Common myeloid progenitor, CD34-positive (primary cell): Measurements from ENCODE around the gene CTSD.

Experiments
- CTCF ChIA-PET: fragments of 350-600 bp; sonication (Branson Sonifier 250); formaldehyde crosslinking; loops from one replicate; lab custom pipeline; 2021; ENCODE audit warnings: antibody characterized with exemption; lab: Charles Lee
- POLR2A ChIA-PET: fragments of 350-600 bp; sonication (Branson Sonifier 250); formaldehyde crosslinking; loops from one replicate; lab custom pipeline; 2021; ENCODE audit warnings: antibody characterized with exemption; lab: Charles Lee
- DNase-seq, 3 donors: peaks; one replicate each; pipeline versions ENCODE4 v3.0.0 to v3.0.0-alpha.2; 2013
- H3K27ac ChIP-seq, 2 experiments: 1 replicate in 1 of 2; 2 replicates in 1 of 2; pipeline ENCODE4 v1.7.0; 2013; ENCODE audit warnings: inconsistent platforms in 2 of 2, low read length in 2 of 2, mild to moderate bottlenecking in 2 of 2, low read depth in 1 of 2, moderate library complexity in 1 of 2; ENCODE audit not compliant: severe bottlenecking in 2 of 2, insufficient read depth in 1 of 2, poor library complexity in 1 of 2
- H3K27me3 ChIP-seq, 5 experiments: replicated peaks in 2 of 5; 1 replicate in 3 of 5; 2 replicates in 2 of 5; pipeline versions ENCODE4 v1.6.1 to v1.7.0; 2013; ENCODE audit warnings: low read length in 4 of 5, mild to moderate bottlenecking in 2 of 5, moderate library complexity in 2 of 5, inconsistent platforms in 1 of 5; ENCODE audit not compliant: insufficient read depth in 5 of 5, control insufficient read depth in 4 of 5
- H3K36me3 ChIP-seq, 4 experiments: 1 replicate in 2 of 4; 2 replicates in 2 of 4; pipeline versions ENCODE4 v1.6.1 to v1.7.0; 2013; ENCODE audit warnings: low read length in 3 of 4, control low read depth in 1 of 4, mild to moderate bottlenecking in 1 of 4; ENCODE audit not compliant: control insufficient read depth in 4 of 4, insufficient read depth in 4 of 4
- H3K4me1 ChIP-seq, 4 experiments: 1 replicate in 3 of 4; 2 replicates in 1 of 4; pipeline versions ENCODE4 v1.6.1 to v1.7.1; 2013; ENCODE audit warnings: low read length in 3 of 4, mild to moderate bottlenecking in 3 of 4, control low read depth in 1 of 4, inconsistent platforms in 1 of 4, moderate library complexity in 1 of 4; ENCODE audit not compliant: control insufficient read depth in 4 of 4, insufficient read depth in 4 of 4; ENCODE audit errors: control extremely low read depth in 1 of 4
- H3K4me3 ChIP-seq, 7 experiments: 1 replicate in 4 of 7; 2 replicates in 3 of 7; pipeline versions ENCODE4 v1.5.1 to v1.7.0; 2013; ENCODE audit warnings: mild to moderate bottlenecking in 7 of 7, low read length in 6 of 7, moderate library complexity in 6 of 7, inconsistent platforms in 2 of 7, low read depth in 2 of 7, control low read depth in 1 of 7; ENCODE audit not compliant: insufficient read depth in 4 of 7, control insufficient read depth in 1 of 7; ENCODE audit errors: extremely low read depth in 1 of 7
- H3K9me3 ChIP-seq, 5 experiments: 1 replicate in 4 of 5; 2 replicates in 1 of 5; pipeline versions ENCODE4 v1.6.1 to v1.7.1; 2013; ENCODE audit warnings: low read length in 4 of 5, mild to moderate bottlenecking in 2 of 5, inconsistent platforms in 1 of 5, low read depth in 1 of 5, moderate library complexity in 1 of 5; ENCODE audit not compliant: control insufficient read depth in 4 of 5, insufficient read depth in 2 of 5; ENCODE audit errors: control extremely low read depth in 1 of 5
- WGBS: methylation state at CpG from one replicate; pipeline ENCODE4 v1.1.5; 2013; ENCODE audit not compliant: insufficient coverage; 5-methylcytosine and 5-hydroxymethylcytosine counted together

CTSD gene

DNA sequence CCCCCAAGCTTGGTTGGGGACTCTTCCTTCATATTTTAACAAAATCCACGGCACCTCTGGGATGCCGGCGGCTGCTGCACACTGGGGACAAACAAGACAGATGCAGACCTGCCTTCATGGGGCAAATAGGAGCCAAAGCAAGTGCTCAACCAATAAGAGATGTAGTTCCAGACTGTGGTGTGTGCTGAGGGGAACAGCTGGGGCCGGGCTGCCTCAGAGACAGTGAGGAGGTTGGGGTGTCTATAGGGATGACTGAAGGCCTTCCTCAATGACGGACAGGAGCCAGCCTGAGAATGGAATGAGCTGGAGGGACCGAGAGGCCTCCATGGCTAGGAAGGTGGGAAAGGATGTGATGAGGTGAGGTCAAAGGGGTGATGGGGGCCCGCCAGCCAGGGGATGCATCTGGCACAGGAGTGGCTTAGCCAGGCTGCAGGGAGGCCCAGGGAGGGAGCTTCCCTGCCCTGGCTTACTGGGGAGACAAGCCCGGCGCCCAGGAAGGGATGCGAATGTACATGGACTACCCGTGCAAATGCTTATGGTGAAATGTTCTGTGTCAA is 10.3 kb upstream of the CTSD start:
- Histone ChIP-seq H3K4me3 (no peak overlapping the region), H3K4me1 (peaks cover 4 to 48% (median 30%) of the 10 kb centered on the region in 4 experiments), H3K27ac (no peak overlapping the region), H3K36me3 (no peaks in the 10 kb centered on the region), H3K27me3 (no peaks in the 10 kb centered on the region), H3K9me3 (peaks cover 0 to 4% (median 2%) of the 10 kb centered on the region in 5 experiments)
- DNase-seq = no peak
- WGBS = 97% methylated on average over 11 of the region's 11 CpGs
- ChIA-PET CTCF (interaction anchor here (0.9 to 1.8 kb wide), 4 partner anchors 17 to 34 kb away, joined by 3 to 7 read pairs (median 4); no protein-coding TSS in a partner anchor), POLR2A (interaction anchor here (0.7 kb wide), 1 partner anchor 16 kb away, joined by 3 read pairs; no protein-coding TSS in a partner anchor)

DNA sequence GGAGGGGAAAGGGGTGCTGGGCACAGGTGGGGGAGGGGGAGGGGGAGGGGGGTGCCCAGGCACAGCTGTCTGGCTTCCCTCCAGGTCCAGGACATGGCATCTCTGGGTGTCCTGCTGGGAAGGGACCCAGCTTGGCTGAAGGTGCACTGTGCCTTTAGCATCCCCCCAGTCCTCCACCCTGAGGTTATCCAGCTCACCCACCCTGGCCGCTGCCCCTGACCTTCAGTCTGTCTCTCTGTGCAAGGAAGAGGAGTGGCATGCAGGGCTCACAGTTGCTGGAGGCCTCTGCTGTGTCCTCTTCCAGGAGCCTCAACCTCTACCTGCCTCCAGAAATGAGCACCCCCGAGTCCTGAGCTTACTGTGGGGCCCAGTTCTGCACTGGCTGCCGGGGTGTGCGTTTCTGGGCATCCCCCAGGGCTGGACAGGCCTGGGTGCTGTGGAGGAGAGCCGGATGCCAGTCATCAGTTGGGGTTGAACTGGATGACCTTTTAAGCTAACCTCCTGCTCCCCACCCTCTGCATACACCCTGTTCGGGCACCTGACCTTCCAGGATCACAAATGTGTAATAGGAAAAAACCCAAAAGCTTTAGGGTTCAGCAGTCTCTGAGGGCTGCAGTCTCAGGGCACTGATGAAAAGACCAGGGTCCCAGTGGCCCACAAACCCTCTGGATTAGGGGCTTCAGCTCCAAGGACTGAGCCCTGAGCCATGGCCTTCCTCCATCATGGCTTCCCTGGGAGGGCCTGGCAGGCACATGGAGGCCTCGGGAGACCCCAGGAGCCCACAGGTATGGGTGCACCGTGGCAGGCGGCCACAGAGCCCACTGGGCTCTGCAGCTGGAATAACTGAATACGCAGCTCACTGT is 9.6 kb upstream of the CTSD start:
- H3K36me3 ChIP-seq = no peaks in the 10 kb centered on the region

DNA sequence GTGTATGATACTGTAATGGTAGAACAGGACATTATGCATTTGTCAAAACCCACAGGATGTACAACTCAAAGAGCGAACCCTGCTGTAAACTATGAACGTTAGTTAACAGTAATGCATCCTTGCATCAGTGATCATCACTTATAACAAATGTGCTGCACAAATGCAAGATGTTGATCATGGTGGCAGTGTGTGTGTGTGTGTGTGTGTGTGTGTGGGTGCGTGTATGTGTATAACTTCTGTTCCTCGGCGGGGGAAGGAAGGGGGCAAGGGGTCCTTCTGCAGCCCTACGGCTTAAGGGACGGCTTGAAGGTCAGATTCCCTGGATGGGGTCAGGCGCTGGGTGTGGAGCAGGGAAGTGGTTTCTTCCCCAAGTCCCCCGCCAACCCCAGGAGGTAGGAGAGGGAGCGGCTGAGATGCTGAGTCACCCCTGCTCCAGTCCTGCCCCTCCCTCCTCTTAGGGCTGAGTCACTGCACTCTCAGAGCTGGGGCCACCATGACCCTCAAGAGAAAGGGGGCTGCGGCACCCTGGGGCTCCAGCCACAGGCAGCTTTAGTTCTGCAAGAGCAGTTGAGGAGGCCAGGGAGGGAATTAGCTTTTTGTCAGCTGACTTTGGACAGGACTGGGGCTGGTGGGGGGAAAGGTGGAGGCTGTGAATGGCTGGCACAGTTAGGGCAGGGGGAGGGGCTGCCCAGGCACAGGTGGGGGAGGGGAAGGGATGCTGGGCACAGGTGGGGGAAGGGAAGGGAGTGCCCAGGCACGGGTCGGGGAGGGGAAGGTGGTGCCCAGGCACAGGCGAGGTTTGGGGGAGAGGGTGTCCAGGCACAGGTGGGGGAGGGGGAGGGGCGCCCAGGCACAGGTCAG is 8.8 kb upstream of the CTSD start:
- H3K4me3 ChIP-seq = peak overlapping the region in 5 of 7 experiments; percentile 3 to 56 (median 37)
- peak; percentile 92 to 98 (median 97) for DNase-seq
- CTCF ChIA-PET = interaction anchor here (0.7 to 1.8 kb wide), 10 partner anchors 15 to 118 kb away, joined by 3 to 7 read pairs (median 4); no protein-coding TSS in a partner anchor

More for the DNA sequence above, 9.6 kb upstream of the CTSD start:
- 89% methylated on average over 7 of the region's 10 CpGs for WGBS
- DNase-seq = no peak
- H3K4me3 ChIP-seq = no peak overlapping the region
- CTCF ChIA-PET = interaction anchor here (0.7 to 1.8 kb wide), 10 partner anchors 16 to 159 kb away, joined by 3 to 7 read pairs (median 4); no protein-coding TSS in a partner anchor
- peaks cover 0 to 4% (median 2%) of the 10 kb centered on the region in 5 experiments for H3K9me3 ChIP-seq
- POLR2A ChIA-PET = interaction anchor here (0.6 to 1.0 kb wide), 3 partner anchors 11 to 22 kb away, joined by 3 read pairs; no protein-coding TSS in a partner anchor
- no peak overlapping the region for H3K27ac ChIP-seq
- H3K27me3 ChIP-seq = no peaks in the 10 kb centered on the region
- peaks cover 4 to 41% (median 30%) of the 10 kb centered on the region in 4 experiments for H3K4me1 ChIP-seq

DNA sequence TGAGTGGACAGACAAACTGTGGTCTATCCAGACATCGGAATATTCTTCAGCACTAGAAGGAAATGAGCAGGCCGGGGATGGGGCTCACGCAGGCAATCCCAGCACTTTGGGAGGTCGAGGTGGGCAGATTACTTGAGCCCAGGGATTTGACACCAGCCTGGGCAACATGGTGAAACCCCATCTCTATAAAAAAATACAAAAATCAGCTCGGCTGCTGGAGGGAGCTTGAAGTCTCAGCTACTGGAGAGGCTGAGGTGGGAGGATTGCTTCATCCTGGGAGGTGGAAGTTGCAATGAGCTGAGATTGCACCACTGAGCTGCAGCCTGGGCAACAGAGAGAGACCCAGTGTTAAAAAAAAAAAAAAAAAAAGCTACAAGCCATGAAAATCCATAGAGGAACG is 8.0 kb upstream of the CTSD start:
- DNase-seq = no peak
- POLR2A ChIA-PET = interaction anchor here (0.6 to 1.4 kb wide), 2 partner anchors 12 to 199 kb away, joined by 3 to 5 read pairs; no protein-coding TSS in a partner anchor
- peaks cover 0 to 4% (median 2%) of the 10 kb centered on the region in 5 experiments for H3K9me3 ChIP-seq
- no peak overlapping the region for H3K27ac ChIP-seq
- peaks cover 4 to 30% (median 24%) of the 10 kb centered on the region in 4 experiments for H3K4me1 ChIP-seq
- no peaks in the 10 kb centered on the region for H3K36me3 ChIP-seq
- 95% methylated on average over 5 of the region's 6 CpGs for WGBS
- CTCF ChIA-PET = interaction anchor here (1.7 kb wide), 1 partner anchor 78 kb away, joined by 5 read pairs; no protein-coding TSS in a partner anchor
- H3K27me3 ChIP-seq = no peaks in the 10 kb centered on the region
- H3K4me3 ChIP-seq = no peak overlapping the region

More for the DNA sequence above, 8.8 kb upstream of the CTSD start:
- H3K36me3 ChIP-seq = no peaks in the 10 kb centered on the region
- H3K4me1 ChIP-seq = peaks cover 4 to 32% (median 25%) of the 10 kb centered on the region in 4 experiments
- WGBS = 0% methylated on average over 5 of the region's 15 CpGs
- H3K9me3 ChIP-seq = peaks cover 0 to 4% (median 2%) of the 10 kb centered on the region in 5 experiments
- no peaks in the 10 kb centered on the region for H3K27me3 ChIP-seq
- H3K27ac ChIP-seq = peak overlapping the region in 1 of 2 experiments; percentile 10
- POLR2A ChIA-PET = interaction anchor here (0.6 to 1.4 kb wide), 3 partner anchors 10 to 21 kb away, joined by 3 read pairs; no protein-coding TSS in a partner anchor

DNA sequence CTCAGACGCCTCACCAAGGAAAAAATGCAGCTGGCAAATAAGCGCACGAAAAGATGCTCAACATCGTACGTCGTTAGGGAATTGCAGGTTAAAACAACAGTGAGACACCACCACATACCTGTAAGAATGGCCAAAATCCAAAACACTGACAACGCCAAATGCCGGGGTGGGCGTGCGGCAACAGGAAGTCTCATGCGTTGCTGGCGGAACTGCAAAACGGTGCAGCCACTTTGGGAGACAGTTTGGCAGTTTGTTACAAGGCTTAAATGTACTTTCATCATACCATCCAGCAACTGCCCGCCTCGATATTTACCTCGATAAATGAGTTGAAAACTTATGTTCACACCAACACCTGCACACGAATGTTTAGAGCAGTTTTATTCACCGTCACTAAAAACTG is 7.5 kb upstream of the CTSD start:
- H3K4me3 ChIP-seq = peak overlapping the region in 1 of 7 experiments; percentile 27
- ChIA-PET CTCF (no interaction called here), POLR2A (interaction anchor here (0.6 to 1.4 kb wide), 2 partner anchors 13 to 198 kb away, joined by 3 to 5 read pairs; no protein-coding TSS in a partner anchor)
- H3K27me3 ChIP-seq = no peaks in the 10 kb centered on the region
- peaks cover 0 to 2% (median under 1%) of the 10 kb centered on the region in 5 experiments for H3K9me3 ChIP-seq
- H3K27ac ChIP-seq = no peak overlapping the region
- no peak for DNase-seq
- H3K4me1 ChIP-seq = peaks cover 4 to 30% (median 24%) of the 10 kb centered on the region in 4 experiments
- WGBS = 85% methylated on average over 17 of the region's 18 CpGs
- no peaks in the 10 kb centered on the region for H3K36me3 ChIP-seq

DNA sequence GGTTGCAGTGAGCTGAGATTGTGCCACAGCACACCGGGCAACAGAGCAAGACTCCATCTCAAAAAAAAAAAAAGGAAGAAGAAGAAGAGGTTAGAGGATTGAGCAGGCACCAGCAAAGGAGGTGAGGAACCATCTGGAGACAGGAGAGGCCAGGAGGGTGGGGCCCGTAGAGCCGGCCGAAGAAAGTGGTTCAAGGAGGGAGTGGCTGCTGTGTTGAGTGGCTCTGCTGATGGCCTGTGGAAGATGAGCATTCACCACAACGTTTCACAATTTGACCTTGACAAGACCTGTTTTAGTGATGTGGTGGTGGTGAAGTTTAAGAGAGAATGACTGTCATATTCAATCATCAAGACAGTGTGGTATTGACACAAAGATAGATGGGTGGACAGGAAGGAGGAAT is 6.8 kb upstream of the CTSD start:
- CTCF ChIA-PET = interaction anchor here (0.8 to 1.1 kb wide), 3 partner anchors 30 to 37 kb away, joined by 3 read pairs; no protein-coding TSS in a partner anchor
- Histone ChIP-seq H3K4me1 (peaks cover 4 to 30% (median 24%) of the 10 kb centered on the region in 4 experiments), H3K4me3 (peak overlapping the region in 1 of 7 experiments; percentile 5), H3K36me3 (no peaks in the 10 kb centered on the region), H3K27ac (no peak overlapping the region), H3K27me3 (no peaks in the 10 kb centered on the region), H3K9me3 (no peaks in the 10 kb centered on the region)
- no peak for DNase-seq
- POLR2A ChIA-PET = no interaction called here
- 88% methylated on average over 4 of the region's 5 CpGs for WGBS
